Esophagus (tissue), 2 donors: ENCODE data around the gene NR2C2AP. TPM values are rescaled to one million over a fixed set of nuclear protein-coding genes. Genes with fewer than 3 reads are reported as not detected.
A peak's percentile ranks its signal among the peaks of the same experiment; 100 is the strongest.
"Not testable (repeated sequence)": the region's sequence is repeated elsewhere in the genome, so short reads cannot be mapped to it uniquely, and the experiment has no call there.

Experiments
- H3K27ac ChIP-seq, 2 donors: one replicate each; pipeline ENCODE4 v1.5.1; 2013; ENCODE audit warnings: low read depth in 2 of 2, mild to moderate bottlenecking in 2 of 2, inconsistent platforms in 1 of 2, low read length in 1 of 2, moderate library complexity in 1 of 2
- H3K27me3 ChIP-seq, 2 donors: one replicate each; pipeline ENCODE4 v1.6.1; 2013; ENCODE audit warnings: low read length in 2 of 2, control low read depth in 1 of 2, mild to moderate bottlenecking in 1 of 2; ENCODE audit not compliant: insufficient read depth in 2 of 2, control insufficient read depth in 1 of 2
- H3K36me3 ChIP-seq, 2 donors: one replicate each; pipeline ENCODE4 v1.6.1; 2013; ENCODE audit warnings: low read length in 1 of 2; ENCODE audit not compliant: control insufficient read depth in 2 of 2, insufficient read depth in 2 of 2
- H3K4me1 ChIP-seq, 2 donors: one replicate each; pipeline ENCODE4 v1.6.1; 2013; ENCODE audit warnings: low read length in 1 of 2; ENCODE audit not compliant: control insufficient read depth in 2 of 2, insufficient read depth in 2 of 2
- H3K4me3 ChIP-seq, 2 donors: one replicate each; pipeline ENCODE4 v1.5.1; 2013; ENCODE audit warnings: low read length in 2 of 2, mild to moderate bottlenecking in 2 of 2, low read depth in 1 of 2, moderate library complexity in 1 of 2
- H3K9me3 ChIP-seq, 2 donors: one replicate each; pipeline ENCODE4 v1.6.1; 2013; ENCODE audit warnings: mild to moderate bottlenecking in 2 of 2, low read depth in 1 of 2, low read length in 1 of 2, moderate library complexity in 1 of 2; ENCODE audit not compliant: control insufficient read depth in 2 of 2, insufficient read depth in 1 of 2
- WGBS, 2 donors: extraction: QIAGEN DNeasy Blood & Tissue Kit; methylation state at CpG; one replicate each; pipeline ENCODE4 v1.1.7; 2013; 5-methylcytosine and 5-hydroxymethylcytosine counted together
- polyA plus RNA-seq, 2 donors: library from polyadenylated mRNA; stranded (reverse); fragments of 200-250 nt; gene quantifications; one replicate each; pipeline ENCODE4 v1.2.3, GENCODE V29; 2013
- donor health status: healthy with polysubstance abuse.
- donor health status: Bipolar disorder and iron deficiency.

The NR2C2AP gene
- polyA plus RNA-seq, 2 donors, result 20.1 to 21.9 TPM

DNA sequence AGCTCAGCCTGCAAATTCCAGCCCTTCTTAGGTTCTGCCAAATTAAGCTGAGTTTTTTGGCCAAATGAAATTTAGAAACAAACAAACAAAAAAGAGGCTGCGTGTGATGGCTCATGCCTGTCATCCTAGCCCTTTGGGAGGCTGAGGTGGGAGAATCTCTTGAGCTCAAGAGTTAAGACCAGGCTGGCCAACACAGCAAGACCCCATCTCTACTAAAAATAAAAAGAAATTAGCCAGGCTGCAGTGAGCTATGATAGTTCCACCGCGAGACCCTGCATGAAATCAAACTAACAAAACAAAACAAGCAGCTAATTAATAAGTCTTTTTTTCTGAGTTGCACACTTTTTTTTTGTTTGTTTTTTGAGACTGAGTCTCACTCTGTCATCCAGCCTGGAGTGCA, 26.5 kb upstream of the NR2C2AP start:
- Histone ChIP-seq H3K4me1 (peaks cover 0 to 5% of the 10 kb centered on the region in 2 donors), H3K36me3 (no peaks in the 10 kb centered on the region), H3K27ac (no peak overlapping the region), H3K9me3 (peaks cover under 1 to 13% of the 10 kb centered on the region in 2 donors), H3K4me3 (no peak overlapping the region), H3K27me3 (no peaks in the 10 kb centered on the region)
- 83 to 89% methylated on average over 3 of the region's 3 CpGs for WGBS, 2 donors

GRCh38 chr19:19227217-19227616, 24.0 kb upstream of the NR2C2AP start:
- Histone ChIP-seq H3K36me3 (no peaks in the 10 kb centered on the region), H3K9me3 (no peaks in the 10 kb centered on the region), H3K27me3 (no peaks in the 10 kb centered on the region), H3K27ac (no peak overlapping the region), H3K4me3 (no peak overlapping the region), H3K4me1 (peaks cover 0 to 5% of the 10 kb centered on the region in 2 donors)
- 78 to 86% methylated on average over 4 of the region's 4 CpGs for WGBS, 2 donors

DNA sequence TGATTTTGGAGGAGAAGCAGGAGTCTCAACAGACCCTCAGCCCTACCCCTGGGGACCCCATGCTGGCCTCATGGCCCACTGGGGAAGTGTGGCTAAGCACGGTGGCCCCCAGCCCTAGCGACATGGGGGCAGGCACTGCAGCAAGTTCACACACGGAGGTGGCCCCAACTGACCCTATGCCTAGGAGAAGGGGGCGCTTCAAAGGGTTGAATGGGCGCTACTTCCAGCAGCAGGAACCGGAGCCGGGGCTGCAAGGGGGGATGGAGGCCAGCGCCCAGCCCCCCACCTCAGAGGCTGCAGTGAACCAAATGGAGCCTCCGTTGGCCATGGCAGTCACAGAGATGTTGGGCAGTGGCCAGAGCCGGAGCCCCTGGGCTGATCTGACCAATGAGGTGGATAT, 23.4 kb upstream of the NR2C2AP start:
- Histone ChIP-seq H3K27me3 (no peaks in the 10 kb centered on the region), H3K4me1 (peaks cover 0 to 5% of the 10 kb centered on the region in 2 donors), H3K36me3 (no peaks in the 10 kb centered on the region), H3K27ac (no peak overlapping the region), H3K9me3 (no peaks in the 10 kb centered on the region), H3K4me3 (no peak overlapping the region)
- 59 to 65% methylated on average over 10 of the region's 10 CpGs for WGBS, 2 donors

DNA sequence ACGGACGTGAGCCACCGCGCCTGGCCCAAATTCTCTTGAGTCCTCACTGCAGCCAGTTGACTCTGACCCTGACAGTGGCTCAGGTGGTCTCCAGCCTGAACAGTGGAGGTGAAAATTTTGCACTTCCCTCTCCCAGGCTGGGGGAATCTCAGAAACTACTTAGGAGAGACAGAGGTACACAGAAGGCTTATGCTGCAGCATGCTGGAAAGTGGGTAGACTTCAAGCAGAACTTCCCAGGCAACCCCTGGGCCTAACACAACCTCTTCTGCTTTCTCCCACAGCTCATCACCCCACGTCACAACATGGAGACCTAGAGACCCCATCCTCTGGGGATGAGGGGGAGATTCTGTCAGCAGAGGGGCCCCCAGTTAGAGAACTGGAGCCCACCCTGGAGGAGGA, 23.0 kb upstream of the NR2C2AP start:
- Histone ChIP-seq H3K9me3 (no peaks in the 10 kb centered on the region), H3K27me3 (no peaks in the 10 kb centered on the region)
- WGBS, 2 donors, result 84 to 85% methylated on average over 5 of the region's 5 CpGs

GRCh38 chr19:19224852-19225494, 21.8 kb upstream of the NR2C2AP start:
- Histone ChIP-seq H3K4me1 (peaks cover 0 to 5% of the 10 kb centered on the region in 2 donors), H3K9me3 (no peaks in the 10 kb centered on the region), H3K27ac (no peak overlapping the region), H3K36me3 (no peaks in the 10 kb centered on the region), H3K4me3 (peak overlapping the region; percentile 40 to 41), H3K27me3 (no peaks in the 10 kb centered on the region)
- WGBS, 2 donors, result 1 to 2% methylated on average over 47 to 59 of the region's 59 CpGs

More for the DNA sequence above, 23.0 kb upstream of the NR2C2AP start:
- no peak overlapping the region for H3K27ac ChIP-seq
- no peak overlapping the region for H3K4me3 ChIP-seq
- H3K4me1 ChIP-seq, result peaks cover 0 to 5% of the 10 kb centered on the region in 2 donors
- H3K36me3 ChIP-seq, result no peaks in the 10 kb centered on the region

DNA sequence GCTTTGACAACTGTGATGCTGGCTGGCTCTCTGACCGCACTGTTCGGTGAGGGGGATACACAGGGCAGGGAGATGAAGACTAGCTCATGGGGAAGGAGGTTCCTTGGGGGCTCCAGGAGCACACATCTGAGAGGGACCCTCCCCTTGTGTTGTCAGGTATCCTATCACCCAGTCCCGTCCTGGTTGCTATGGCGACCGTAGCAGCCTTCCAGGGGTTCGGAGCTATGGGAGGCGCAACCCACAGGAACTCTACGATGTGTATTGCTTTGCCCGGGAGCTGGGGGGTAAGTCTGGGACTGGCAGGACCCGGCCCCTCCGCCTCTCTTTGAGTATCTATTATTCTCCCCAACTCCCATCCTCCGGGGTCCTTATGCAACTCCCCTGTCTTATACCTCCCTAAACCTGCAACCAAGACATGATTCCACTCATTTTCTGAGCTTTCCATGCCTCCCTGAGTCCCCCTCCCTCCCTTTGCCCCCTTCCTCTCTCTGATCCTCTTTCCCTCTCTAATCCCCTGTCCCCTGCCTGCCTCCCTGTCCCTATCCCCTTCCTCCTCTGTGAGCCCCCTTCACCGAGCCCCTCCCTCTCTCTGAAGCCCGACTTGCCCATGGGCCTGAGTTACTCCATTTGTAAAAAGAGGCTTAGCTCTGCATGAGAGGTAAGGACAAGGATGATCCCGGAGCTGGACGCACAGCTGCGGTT, 21.1 kb upstream of the NR2C2AP start:
- H3K36me3 ChIP-seq, result no peaks in the 10 kb centered on the region
- H3K4me3 ChIP-seq, result no peak overlapping the region
- H3K27ac ChIP-seq, result no peak overlapping the region
- WGBS, 2 donors, result 66 to 70% methylated on average over 17 of the region's 17 CpGs
- H3K9me3 ChIP-seq, result no peaks in the 10 kb centered on the region
- no peaks in the 10 kb centered on the region for H3K27me3 ChIP-seq
- peaks cover 0 to 5% of the 10 kb centered on the region in 2 donors for H3K4me1 ChIP-seq

GRCh38 chr19:19223636-19224035, 20.4 kb upstream of the NR2C2AP start:
- H3K4me3 ChIP-seq, result no peak overlapping the region
- H3K4me1 ChIP-seq, result peaks cover 0 to 5% of the 10 kb centered on the region in 2 donors
- no peaks in the 10 kb centered on the region for H3K27me3 ChIP-seq
- no peaks in the 10 kb centered on the region for H3K9me3 ChIP-seq
- H3K36me3 ChIP-seq, result no peaks in the 10 kb centered on the region
- H3K27ac ChIP-seq, result no peak overlapping the region
- WGBS, 2 donors, result 58 to 67% methylated on average over 6 of the region's 6 CpGs

DNA sequence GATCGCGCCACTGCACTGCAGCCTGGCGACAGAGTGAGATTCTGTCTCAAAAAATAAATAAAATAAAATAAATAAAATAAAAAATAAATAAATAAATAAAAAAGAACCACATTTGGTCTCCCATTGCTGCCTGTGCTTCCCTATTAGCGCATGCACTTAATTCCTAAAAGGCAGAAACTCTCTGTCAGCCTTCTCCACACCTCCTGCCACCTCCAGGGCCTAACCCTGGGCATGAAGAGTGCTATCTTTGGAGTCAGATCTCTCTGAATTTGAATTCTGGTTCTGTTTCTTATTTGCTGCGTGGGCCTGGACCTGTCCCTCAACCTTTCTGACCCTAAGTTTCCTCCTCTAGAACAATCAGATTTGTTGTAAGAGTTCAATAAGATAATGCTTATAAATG, 19.8 kb upstream of the NR2C2AP start:
- Histone ChIP-seq H3K4me3 (no peak overlapping the region), H3K36me3 (no peaks in the 10 kb centered on the region), H3K27me3 (no peaks in the 10 kb centered on the region), H3K9me3 (no peaks in the 10 kb centered on the region), H3K27ac (no peak overlapping the region), H3K4me1 (peaks cover 0 to 5% of the 10 kb centered on the region in 2 donors)
- WGBS, 2 donors, result 89 to 90% methylated on average over 5 of the region's 5 CpGs

DNA sequence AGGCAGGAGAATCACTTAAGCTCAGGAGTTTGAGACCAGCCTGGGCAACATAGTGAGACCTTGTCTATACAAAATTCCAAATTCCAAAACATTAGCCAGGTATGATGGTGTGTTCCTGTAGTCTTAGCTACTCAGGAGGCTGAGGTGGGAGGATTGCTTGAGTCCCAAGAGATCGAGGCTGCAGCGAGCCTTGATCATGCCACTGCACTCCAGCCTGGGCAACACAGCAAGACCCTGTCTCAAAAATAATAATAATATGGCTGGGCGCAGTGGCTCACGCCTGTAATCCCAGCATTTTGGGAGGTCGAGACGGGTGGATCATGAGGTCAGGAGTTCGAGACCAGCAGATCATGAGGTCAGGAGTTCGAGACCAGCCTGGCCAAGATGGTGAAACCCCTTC, 17.8 kb upstream of the NR2C2AP start:
- H3K4me1 ChIP-seq, H3K36me3 ChIP-seq, H3K9me3 ChIP-seq, H3K27ac ChIP-seq, H3K27me3 ChIP-seq, H3K4me3 ChIP-seq: not testable (repeated sequence)
- 79 to 82% methylated on average over 8 of the region's 8 CpGs for WGBS, 2 donors

- no peak overlapping the region for H3K27ac ChIP-seq
- WGBS, 2 donors, result 83 to 87% methylated on average over 21 of the region's 21 CpGs
These were observed 15.7 kb upstream of the NR2C2AP start for GRCh38 chr19:19218911-19219310.

More at GRCh38 chr19:19218911-19219310, 15.7 kb upstream of the NR2C2AP start:
- Histone ChIP-seq H3K9me3 (no peaks in the 10 kb centered on the region), H3K36me3 (no peaks in the 10 kb centered on the region), H3K4me1 (no peaks in the 10 kb centered on the region), H3K4me3 (no peak overlapping the region), H3K27me3 (peaks cover 0 to 4% of the 10 kb centered on the region in 2 donors)
